Testis (tissue), 2 donors: ENCODE results near the gene NPAT.
"Not testable (repeated sequence)": the region's sequence is repeated elsewhere in the genome, so short reads cannot be mapped to it uniquely, and the experiment has no call there.

Experiments
- POLR2A ChIP-seq: fragments of 450-650 bp; IDR thresholded peaks from one replicate; pipeline ENCODE4 v1.6.1; 2017; ENCODE audit warnings: antibody characterized with exemption, mild to moderate bottlenecking, moderate library complexity
- TF ChIP-seq, protein P1 (sequence below), 3 experiments: fragments of 450-650 bp in 2 of 3; fragments of 200-600 bp in 1 of 3; sonication (generic) in 1 of 3; IDR thresholded peaks; one replicate each; pipeline ENCODE4 v1.5.1; 2016 to 2019; ENCODE audit warnings: antibody characterized with exemption in 3 of 3, mild to moderate bottlenecking in 2 of 3, moderate library complexity in 1 of 3

DNA sequence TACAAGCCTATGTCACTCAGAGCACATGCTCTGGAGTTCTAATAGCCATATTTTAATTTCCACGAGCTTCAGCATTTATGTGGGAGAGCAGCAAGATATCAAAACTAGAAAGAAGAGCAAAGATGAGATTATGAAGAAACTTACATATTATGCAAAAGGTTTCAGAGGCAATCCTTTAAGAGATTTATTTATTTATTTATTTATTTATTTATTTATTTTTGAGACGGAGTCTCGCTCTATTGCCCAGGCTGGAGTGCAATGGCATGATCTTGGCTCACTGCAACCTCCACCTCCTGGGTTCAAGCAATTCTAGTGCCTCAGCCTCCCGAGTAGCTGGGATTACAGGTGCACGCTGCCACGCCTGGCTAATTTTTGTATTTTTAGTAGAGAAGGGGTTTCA is 59.6 kb downstream of the NPAT start:
- TF ChIP-seq POLR2A: not testable (repeated sequence)
- TF ChIP-seq, protein P1, sequence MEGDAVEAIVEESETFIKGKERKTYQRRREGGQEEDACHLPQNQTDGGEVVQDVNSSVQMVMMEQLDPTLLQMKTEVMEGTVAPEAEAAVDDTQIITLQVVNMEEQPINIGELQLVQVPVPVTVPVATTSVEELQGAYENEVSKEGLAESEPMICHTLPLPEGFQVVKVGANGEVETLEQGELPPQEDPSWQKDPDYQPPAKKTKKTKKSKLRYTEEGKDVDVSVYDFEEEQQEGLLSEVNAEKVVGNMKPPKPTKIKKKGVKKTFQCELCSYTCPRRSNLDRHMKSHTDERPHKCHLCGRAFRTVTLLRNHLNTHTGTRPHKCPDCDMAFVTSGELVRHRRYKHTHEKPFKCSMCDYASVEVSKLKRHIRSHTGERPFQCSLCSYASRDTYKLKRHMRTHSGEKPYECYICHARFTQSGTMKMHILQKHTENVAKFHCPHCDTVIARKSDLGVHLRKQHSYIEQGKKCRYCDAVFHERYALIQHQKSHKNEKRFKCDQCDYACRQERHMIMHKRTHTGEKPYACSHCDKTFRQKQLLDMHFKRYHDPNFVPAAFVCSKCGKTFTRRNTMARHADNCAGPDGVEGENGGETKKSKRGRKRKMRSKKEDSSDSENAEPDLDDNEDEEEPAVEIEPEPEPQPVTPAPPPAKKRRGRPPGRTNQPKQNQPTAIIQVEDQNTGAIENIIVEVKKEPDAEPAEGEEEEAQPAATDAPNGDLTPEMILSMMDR (IDR thresholded peaks at IDR 0.05): not testable (repeated sequence)
